Measurements from ENCODE around the gene RIPK4.

RIPK4 gene

DNA sequence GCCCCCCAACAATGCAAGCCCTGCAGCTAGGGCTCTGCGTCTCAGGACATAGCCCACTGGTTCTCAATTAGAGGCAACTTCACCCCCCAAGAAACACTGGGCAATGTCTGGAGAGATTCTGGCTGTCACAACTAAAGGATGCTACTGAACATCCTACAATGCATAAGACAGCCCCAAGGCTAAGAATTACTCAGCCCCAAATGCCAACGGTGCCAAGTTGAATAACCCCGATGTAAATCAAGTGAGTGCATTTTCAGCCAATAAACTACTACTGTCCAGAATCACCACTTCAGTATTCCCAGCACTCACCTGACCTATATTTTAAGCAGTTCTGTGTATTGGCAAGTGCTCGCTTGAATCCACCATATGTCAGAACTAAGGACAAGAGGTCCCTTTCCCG, 6.9 kb downstream of the RIPK4 start:
- no peaks in the 10 kb centered on the region for H3K36me3 Mint-ChIP-seq
- H3K4me3 Mint-ChIP-seq, result no peak overlapping the region
- H3K4me1 Mint-ChIP-seq, result peaks cover 12 to 31% of the 10 kb centered on the region in 2 donors
- no peak overlapping the region for H3K27ac Mint-ChIP-seq
- H3K9me3 Mint-ChIP-seq, result no peaks in the 10 kb centered on the region
- DNase-seq (no peak), ATAC-seq (replicated peaks) (no peak)
- peaks cover 52 to 69% of the 10 kb centered on the region in 2 donors for H3K27me3 Mint-ChIP-seq

DNA sequence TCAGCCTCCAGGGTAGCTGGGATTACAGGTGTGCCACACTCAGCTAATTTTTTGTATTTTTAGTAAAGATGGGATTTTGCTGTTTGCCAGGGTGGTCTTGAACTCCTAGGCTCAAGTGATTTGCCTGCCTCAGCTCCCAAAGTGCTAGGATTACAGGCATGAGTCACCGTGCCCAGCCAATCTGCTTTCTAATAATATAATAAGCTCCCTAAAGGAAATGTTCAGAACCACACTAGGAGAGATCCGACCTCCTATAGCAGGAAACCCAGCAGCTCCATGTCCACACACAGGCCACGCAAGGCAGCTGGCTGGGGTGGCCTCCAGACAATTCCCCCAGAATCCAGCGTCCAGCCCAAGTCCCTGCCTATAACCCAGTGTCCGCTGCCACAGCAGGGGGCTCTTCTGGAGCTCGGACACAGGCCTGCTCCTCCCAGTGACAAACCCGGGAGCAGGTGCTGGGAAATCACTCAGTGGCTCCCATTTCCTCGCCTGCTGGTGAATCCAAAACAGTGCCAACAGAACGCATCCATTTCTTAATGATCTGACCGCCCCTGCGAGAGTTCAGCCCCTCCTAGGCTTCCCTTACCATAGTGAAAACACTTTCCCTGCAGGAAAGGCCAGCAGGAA, 7.5 kb downstream of the RIPK4 start:
- DNase-seq, result no peak
- H3K4me1 Mint-ChIP-seq, result peaks cover 12 to 31% of the 10 kb centered on the region in 2 donors
- no peaks in the 10 kb centered on the region for H3K36me3 Mint-ChIP-seq
- H3K9me3 Mint-ChIP-seq, result no peaks in the 10 kb centered on the region
- peaks cover 49 to 63% of the 10 kb centered on the region in 2 donors for H3K27me3 Mint-ChIP-seq
- no peak for ATAC-seq (replicated peaks)
- H3K4me3 Mint-ChIP-seq, result no peak overlapping the region
- H3K27ac Mint-ChIP-seq, result no peak overlapping the region

DNA sequence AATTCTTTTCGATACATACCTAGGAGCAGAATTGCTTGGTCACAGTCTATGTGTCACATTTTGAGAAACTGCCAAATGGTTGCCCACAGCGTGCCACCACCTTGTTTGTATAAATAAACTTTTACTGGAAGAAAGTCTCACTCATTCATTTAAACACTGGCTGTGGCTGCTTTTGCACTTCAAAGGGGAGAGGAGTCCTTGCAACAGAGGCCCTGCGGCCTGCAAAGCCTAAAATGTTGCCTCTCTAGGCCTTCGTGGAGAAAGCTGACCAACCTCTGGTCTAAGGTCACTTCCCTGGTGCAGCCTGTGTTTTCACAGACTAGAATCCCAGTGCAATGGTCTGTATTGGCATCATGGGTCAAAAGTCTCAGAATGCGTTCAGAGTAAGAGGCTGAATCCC, 8.3 kb downstream of the RIPK4 start:
- no peak overlapping the region for H3K4me3 Mint-ChIP-seq
- H3K27me3 Mint-ChIP-seq, result peaks cover 46 to 55% of the 10 kb centered on the region in 2 donors
- DNase-seq, result no peak
- no peaks in the 10 kb centered on the region for H3K36me3 Mint-ChIP-seq
- no peaks in the 10 kb centered on the region for H3K9me3 Mint-ChIP-seq
- ATAC-seq (replicated peaks), result no peak
- H3K4me1 Mint-ChIP-seq, result peaks cover 12 to 24% of the 10 kb centered on the region in 2 donors
- no peak overlapping the region for H3K27ac Mint-ChIP-seq

DNA sequence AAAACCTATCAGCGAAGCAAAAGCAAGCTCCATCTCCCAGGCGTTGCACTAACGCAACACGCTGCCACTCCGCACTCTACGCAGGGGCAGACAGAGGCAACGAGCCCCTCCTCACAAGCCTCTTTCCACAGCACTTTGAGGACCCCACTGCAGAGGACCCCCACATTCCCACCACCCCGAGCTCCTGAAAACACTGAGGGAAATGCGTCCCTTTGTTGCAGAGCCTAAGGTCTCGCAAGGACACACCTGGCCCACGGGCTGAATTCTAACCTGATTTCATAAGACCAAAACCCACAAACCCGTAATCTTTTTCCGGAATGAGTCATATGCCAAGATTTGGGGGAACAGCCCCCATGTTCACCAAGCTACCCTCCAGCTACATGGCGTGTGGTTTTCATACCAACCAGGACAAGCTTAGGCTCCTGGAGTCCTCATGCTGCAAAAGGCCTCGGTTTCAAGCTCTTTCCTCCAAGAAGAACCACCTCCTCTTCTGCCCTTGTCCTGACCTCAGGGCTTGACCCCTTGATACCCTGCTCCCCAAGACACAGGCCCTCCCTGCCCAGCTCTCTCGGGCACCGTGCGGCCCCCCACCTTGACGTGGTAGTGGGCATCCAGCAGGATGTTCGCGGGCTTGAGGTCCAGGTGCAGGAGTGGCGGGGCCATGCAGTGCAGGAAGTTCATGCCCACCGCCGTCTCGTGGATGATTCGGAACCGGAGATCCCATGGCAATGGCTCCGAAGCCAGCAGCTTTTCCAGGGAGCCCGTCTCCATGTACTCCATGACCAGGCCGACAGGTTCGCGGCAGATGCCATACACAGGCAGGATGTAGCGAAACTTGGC, 10.7 kb downstream of the RIPK4 start:
- Mint-ChIP-seq H3K4me1 (peaks cover 7 to 10% of the 10 kb centered on the region in 2 donors), H3K9me3 (no peaks in the 10 kb centered on the region), H3K4me3 (no peak overlapping the region), H3K27me3 (peaks cover 25 to 41% of the 10 kb centered on the region in 2 donors), H3K36me3 (no peaks in the 10 kb centered on the region), H3K27ac (no peak overlapping the region)
- no peak for DNase-seq
- no peak for ATAC-seq (replicated peaks)

DNA sequence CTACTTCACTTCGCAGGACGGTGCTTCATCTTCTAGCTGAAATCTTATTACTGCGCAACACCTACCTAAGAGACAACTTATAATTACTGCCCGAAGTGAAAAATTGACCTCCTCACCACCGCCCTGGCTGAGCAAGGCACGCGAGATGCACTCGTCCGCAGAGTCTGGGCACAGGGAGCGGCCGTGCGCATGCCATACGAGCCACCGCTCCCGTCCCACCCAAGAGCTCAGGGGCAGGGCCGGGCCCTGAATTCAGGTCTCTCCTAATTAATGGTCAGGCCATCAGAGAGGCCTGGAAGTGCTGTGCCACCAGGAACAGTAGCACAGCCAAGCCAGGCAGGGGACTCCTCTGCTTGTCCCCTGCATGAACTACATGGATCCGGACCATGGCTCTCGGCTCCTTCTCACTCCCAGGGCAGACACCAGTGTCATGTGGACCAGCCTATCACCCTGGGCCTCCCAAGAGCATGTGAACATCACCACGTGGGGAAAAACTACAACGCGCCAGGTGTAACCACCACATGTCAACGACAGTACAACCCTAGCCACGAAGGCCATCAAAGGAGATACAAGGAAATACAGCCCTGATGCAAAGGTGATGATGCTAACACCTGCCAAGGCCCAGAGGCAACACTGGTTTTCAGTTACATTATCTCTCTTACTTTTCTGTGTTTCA, 11.5 kb downstream of the RIPK4 start:
- no peaks in the 10 kb centered on the region for H3K9me3 Mint-ChIP-seq
- peaks cover 17 to 33% of the 10 kb centered on the region in 2 donors for H3K27me3 Mint-ChIP-seq
- H3K27ac Mint-ChIP-seq, result no peak overlapping the region
- H3K4me3 Mint-ChIP-seq, result no peak overlapping the region
- DNase-seq, result no peak
- no peaks in the 10 kb centered on the region for H3K36me3 Mint-ChIP-seq
- no peak for ATAC-seq (replicated peaks)
- peaks cover under 1 to 3% of the 10 kb centered on the region in 2 donors for H3K4me1 Mint-ChIP-seq

DNA sequence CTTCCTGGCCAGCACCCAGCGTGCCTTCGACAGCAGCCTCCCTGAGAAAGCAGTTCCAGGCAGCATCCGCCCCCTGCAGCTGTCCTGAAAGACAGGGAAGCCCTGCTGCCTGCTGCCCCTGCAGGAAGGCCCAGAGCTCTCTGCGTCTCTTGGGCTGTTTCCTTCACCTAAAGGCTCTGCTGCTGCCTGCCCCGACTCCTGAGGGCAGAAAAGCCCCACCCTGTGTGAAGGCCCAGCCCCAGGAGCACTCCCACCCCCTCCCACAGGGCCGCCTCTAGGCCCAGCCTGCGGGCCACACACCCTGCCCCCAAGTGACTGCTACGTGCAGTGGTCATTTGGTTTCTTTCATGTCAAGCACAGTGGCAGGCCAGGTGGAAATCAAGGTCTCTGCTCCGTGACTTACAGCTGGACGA, 12.4 kb downstream of the RIPK4 start:
- Mint-ChIP-seq H3K4me3 (no peak overlapping the region), H3K27me3 (peaks cover 8 to 24% of the 10 kb centered on the region in 2 donors), H3K36me3 (no peaks in the 10 kb centered on the region), H3K9me3 (no peaks in the 10 kb centered on the region), H3K27ac (no peak overlapping the region), H3K4me1 (no peaks in the 10 kb centered on the region)
- DNase-seq, result no peak
- ATAC-seq (replicated peaks), result no peak

DNA sequence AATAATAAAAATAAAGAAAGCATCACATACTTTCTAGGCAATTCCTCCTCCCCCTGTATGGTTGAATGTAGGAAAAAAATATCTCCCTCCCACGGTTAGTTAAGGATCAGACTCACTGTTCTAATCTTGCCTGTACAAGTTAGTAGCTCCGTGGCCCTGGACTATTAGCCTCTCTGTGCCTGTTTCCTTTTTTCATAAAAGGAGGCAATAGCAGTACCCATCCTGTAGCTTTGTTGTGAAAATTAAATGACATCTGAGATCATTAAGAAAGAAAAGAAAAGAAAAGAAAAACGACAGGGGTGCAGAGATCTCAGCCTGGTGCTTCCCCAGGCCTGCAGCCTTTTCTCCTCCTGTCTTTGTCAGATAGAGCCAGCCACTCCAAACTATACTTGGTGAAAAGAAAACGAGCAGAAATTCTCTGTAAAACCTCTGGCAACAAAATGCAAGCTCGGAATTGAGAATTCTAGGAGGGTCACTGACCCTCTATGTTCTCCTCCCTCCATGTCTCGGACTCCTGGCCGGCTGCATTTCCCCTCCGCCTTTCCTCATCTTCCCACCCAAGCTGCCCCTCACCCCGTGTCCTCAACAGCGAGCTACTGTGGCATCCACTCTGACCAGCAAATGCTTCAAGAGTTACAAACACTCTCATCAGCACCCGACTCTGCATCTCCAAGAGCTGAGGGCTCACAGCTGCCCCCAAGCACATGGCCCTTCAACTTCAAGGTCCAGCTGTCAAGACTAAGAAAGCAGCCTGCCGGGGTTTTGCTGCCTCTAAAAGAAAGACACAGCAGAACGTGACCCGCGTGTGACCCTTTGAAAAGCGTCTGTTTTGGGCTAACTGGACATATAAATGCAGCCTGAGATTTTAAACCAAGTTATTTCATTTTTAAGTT, 13.6 kb downstream of the RIPK4 start:
- Mint-ChIP-seq H3K4me3 (no peak overlapping the region), H3K27ac (no peak overlapping the region), H3K9me3 (no peaks in the 10 kb centered on the region), H3K4me1 (no peaks in the 10 kb centered on the region), H3K36me3 (no peaks in the 10 kb centered on the region), H3K27me3 (peaks cover 6 to 14% of the 10 kb centered on the region in 2 donors)
- DNase-seq, result no peak
- ATAC-seq (replicated peaks), result no peak

DNA sequence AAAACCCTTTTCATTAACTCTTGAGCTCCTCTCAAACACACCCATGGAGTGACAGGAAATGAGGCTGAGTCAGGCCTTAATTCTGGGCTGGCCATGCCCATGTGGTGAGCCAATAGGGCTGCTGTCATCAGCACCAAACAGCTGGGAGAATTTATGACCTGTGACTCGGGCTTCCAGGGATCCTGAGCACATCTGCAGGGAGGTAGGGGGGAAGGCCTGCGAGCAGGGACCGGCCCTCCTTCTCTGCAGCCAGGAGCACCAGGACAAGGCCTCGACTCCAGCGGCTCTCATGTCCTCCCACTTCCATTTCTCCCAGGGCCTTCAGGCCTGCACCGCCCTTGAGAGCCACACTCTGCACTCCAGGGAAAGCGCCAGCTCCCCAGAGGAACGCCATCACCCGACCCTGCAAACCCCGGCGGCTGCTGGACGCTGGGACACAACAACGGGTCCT, 14.6 kb downstream of the RIPK4 start:
- ATAC-seq (replicated peaks) (no peak), DNase-seq (no peak)
- Mint-ChIP-seq H3K9me3 (no peaks in the 10 kb centered on the region), H3K4me1 (no peaks in the 10 kb centered on the region), H3K36me3 (no peaks in the 10 kb centered on the region), H3K27ac (no peak overlapping the region), H3K4me3 (no peak overlapping the region), H3K27me3 (peaks cover 6 to 14% of the 10 kb centered on the region in 2 donors)

DNA sequence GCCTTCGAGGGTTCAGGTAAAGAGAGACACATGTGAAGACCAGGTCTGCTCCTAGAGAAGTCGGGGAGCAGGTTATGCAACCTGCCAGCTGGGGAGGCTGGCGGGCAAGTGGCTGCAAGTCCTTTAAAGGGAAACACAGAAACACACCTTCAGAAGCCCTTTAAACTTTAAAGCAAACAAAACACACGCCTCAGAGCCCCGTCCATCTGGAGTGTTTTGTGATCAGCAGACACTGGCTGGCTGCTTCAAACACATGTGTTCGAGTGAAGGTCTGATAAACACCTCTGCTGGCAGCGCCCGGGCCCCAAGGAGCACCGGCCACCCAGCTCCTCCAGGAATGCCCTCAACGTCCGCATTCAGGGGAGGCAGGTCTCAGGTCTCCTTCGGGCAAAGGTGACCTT, 15.2 kb downstream of the RIPK4 start:
- no peak overlapping the region for H3K27ac Mint-ChIP-seq
- DNase-seq (no peak), ATAC-seq (replicated peaks) (no peak)
- H3K4me1 Mint-ChIP-seq, result no peaks in the 10 kb centered on the region
- no peaks in the 10 kb centered on the region for H3K36me3 Mint-ChIP-seq
- H3K27me3 Mint-ChIP-seq, result peaks cover 10 to 19% of the 10 kb centered on the region in 2 donors
- H3K9me3 Mint-ChIP-seq, result no peaks in the 10 kb centered on the region
- H3K4me3 Mint-ChIP-seq, result no peak overlapping the region

DNA sequence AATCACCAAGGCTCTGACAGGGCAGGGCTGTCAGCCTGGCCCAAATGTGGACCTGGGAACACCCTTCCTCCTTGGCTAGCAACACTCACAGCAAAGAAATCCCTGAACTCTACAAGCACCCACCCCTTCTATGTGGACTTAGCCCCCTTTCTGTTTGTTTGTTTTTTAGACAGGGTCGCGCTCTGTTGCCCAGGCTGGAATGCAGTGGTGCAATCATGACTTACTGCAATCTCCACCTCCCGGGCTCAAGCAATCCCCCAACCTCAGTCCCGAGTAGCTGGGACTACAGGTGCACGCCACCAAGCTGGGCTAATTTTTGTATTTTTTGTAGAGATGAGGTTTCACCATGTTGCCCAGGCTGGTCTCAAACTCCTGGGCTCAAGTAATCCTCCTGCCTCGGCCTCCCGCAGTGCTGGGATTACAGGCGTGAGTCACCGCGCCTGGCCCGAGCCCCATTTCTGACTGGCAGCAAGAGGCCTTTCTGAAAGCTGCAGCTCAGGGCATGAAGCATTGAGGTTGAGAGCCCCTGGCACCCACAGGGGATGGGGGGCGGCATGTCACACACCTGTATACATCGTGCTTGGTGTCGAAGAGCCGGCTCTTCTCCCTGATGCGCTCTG, 16.2 kb downstream of the RIPK4 start:
- no peak for DNase-seq
- Mint-ChIP-seq H3K27me3 (peaks cover 13 to 20% of the 10 kb centered on the region in 2 donors), H3K36me3 (no peaks in the 10 kb centered on the region), H3K27ac (no peak overlapping the region), H3K4me1 (no peaks in the 10 kb centered on the region), H3K9me3 (no peaks in the 10 kb centered on the region), H3K4me3 (no peak overlapping the region)
- ATAC-seq (replicated peaks), result no peak

DNA sequence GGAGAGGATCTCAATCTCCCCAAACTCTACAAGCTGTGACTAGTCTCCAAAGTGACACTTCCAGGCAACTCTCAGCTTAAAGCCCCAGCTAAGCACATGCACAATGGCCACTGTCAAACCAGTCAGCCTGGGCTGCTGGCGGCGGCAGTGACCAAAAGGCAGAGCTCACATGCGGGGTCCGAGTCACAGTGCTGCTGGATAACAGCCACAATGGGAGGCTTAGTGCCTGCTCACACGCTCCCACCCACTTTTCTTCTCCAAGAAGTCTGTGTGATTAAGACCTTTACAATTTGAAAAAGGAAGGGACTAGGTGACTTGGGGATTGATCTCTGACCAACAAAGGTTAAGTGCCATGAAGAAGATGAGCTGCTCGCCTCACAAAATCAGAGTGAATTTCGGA, 16.8 kb downstream of the RIPK4 start:
- H3K4me3 Mint-ChIP-seq, result no peak overlapping the region
- DNase-seq (no peak), ATAC-seq (replicated peaks) (no peak)
- H3K9me3 Mint-ChIP-seq, result no peaks in the 10 kb centered on the region
- H3K36me3 Mint-ChIP-seq, result no peaks in the 10 kb centered on the region
- no peak overlapping the region for H3K27ac Mint-ChIP-seq
- H3K27me3 Mint-ChIP-seq, result peaks cover 12 to 26% of the 10 kb centered on the region in 2 donors
- H3K4me1 Mint-ChIP-seq, result no peaks in the 10 kb centered on the region

DNA sequence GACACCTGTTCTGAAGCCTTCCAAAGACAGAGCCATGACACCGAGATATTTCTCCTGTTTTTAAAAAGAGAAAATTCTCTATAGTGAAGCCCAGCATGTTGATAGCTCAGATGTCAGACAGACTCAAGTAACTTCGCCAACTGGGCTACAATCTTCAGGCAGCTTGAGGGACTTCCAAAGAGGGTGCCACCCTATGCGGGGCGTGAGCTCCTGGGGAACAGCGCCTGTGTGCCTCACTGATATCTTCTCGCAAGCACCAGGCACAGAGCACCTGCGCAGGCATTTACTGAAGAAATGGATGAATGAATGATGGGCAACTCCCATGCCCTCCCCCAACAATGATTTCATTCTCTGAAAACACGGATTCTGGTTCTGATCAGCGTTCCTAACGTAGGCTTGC, 17.6 kb downstream of the RIPK4 start:
- no peak for ATAC-seq (replicated peaks)
- Mint-ChIP-seq H3K36me3 (no peaks in the 10 kb centered on the region), H3K27ac (no peak overlapping the region), H3K4me1 (no peaks in the 10 kb centered on the region), H3K27me3 (peaks cover 14 to 28% of the 10 kb centered on the region in 2 donors), H3K4me3 (no peak overlapping the region), H3K9me3 (no peaks in the 10 kb centered on the region)
- no peak for DNase-seq

DNA sequence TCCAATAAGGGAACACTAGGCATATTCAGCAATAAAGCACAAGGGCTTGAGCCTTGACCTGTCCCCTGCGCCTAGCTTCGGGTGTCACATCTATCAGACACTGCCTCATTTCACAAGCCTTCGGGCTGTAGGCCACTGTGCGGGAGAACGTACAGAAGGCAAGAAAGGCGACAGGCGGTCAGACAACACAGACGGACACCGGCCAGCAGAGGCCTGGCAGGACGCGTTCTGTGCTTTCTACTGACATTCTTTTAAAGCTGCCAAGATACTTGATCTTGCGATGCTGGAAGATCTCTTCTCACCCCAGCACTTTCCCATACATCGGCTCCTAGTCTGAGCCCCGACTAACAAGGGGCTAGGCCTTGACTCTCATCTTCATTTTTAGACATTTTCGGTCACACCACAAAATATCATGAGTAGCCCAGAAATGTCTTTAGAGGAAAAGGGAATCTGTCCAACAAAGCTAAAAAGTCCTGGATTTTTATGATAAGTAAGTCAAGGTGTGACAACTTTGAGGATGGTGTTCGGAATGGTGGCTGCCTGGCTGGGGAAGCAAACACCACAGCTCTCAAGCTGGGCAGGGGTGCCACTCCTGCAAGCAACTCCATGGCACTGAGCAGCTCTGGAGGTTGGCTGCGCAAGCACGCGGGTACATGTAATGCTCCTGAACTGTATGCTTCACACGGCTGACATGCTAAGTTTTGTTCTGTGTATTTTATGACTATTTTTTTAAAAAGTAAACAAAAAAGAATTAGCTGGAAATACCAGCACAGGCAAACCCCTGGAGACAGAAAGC, 18.7 kb downstream of the RIPK4 start:
- no peak overlapping the region for H3K4me3 Mint-ChIP-seq
- H3K27ac Mint-ChIP-seq, result no peak overlapping the region
- no peaks in the 10 kb centered on the region for H3K9me3 Mint-ChIP-seq
- no peak for DNase-seq
- H3K27me3 Mint-ChIP-seq, result peaks cover 16 to 28% of the 10 kb centered on the region in 2 donors
- no peaks in the 10 kb centered on the region for H3K36me3 Mint-ChIP-seq
- H3K4me1 Mint-ChIP-seq, result no peaks in the 10 kb centered on the region
- no peak for ATAC-seq (replicated peaks)
